Neural progenitor cell (in vitro differentiated cells): ENCODE data around the gene EZH1.

Experiments used
- EZH2 ChIP-seq: fragments of 200-600 bp; sonication (generic); IDR thresholded peaks from 2 replicates; pipeline ENCODE4 v1.6.1; 2017; ENCODE audit warnings: antibody characterized with exemption, mild to moderate bottlenecking, moderate library complexity
- EZH2phosphoT487 ChIP-seq: fragments of 200-600 bp; sonication (generic); IDR thresholded peaks from 2 replicates; pipeline ENCODE4 v1.6.1; 2017; ENCODE audit warnings: antibody characterized with exemption
- TF ChIP-seq, protein P1 (sequence below): fragments of 200-600 bp; sonication (generic); IDR thresholded peaks from 2 replicates; pipeline ENCODE4 v1.5.1; 2017; ENCODE audit warnings: antibody characterized with exemption, mild to moderate bottlenecking

DNA sequence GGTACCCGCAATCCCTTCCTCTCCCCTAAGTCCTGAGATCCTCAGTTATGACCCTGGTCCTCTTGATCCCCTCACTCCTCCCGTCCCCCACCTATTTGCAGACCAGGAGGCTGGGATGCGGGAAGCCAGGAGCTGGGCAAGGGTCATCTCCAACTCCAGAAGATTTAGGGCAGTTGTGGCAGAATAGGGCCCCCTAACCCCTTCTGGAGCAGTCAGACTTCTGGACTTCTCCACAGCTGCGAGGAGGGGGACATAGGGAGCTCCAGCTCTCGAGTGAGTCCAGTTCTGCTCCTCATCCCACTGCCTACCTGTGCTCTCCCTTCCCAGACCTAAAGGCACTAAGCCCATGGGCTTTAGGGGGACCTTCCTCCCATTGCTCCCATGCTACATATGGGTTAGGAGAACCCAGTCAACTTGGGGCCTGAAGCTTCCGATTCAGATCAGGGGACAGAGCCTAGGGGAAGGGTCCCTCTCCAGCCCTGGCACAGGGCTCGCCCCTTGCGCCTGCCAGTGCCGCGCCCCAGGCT lies 36.9 kb upstream of the EZH1 start:
- TF ChIP-seq, protein P1, sequence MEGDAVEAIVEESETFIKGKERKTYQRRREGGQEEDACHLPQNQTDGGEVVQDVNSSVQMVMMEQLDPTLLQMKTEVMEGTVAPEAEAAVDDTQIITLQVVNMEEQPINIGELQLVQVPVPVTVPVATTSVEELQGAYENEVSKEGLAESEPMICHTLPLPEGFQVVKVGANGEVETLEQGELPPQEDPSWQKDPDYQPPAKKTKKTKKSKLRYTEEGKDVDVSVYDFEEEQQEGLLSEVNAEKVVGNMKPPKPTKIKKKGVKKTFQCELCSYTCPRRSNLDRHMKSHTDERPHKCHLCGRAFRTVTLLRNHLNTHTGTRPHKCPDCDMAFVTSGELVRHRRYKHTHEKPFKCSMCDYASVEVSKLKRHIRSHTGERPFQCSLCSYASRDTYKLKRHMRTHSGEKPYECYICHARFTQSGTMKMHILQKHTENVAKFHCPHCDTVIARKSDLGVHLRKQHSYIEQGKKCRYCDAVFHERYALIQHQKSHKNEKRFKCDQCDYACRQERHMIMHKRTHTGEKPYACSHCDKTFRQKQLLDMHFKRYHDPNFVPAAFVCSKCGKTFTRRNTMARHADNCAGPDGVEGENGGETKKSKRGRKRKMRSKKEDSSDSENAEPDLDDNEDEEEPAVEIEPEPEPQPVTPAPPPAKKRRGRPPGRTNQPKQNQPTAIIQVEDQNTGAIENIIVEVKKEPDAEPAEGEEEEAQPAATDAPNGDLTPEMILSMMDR: no peak
- TF ChIP-seq EZH2phosphoT487 (no peak), EZH2 (no peak)
